GM06990 (cell line): ENCODE measurements around the gene TMEM253.

Source experiments
- DNase-seq: peaks from one replicate; pipeline ENCODE4 v3.0.0-alpha.2; 2011; ENCODE audit not compliant: insufficient read length; ENCODE audit errors: extremely low read depth
- H3K27me3 ChIP-seq: replicated peaks from 2 replicates; pipeline ENCODE4 v1.6.0; 2011; ENCODE audit warnings: low read length; ENCODE audit not compliant: control insufficient read depth, insufficient read depth
- H3K36me3 ChIP-seq: 2 replicates; pipeline ENCODE4 v1.5.1; 2011; ENCODE audit warnings: low read length; ENCODE audit not compliant: control insufficient read depth, insufficient read depth
- H3K4me3 ChIP-seq: replicated peaks from 2 replicates; pipeline ENCODE4 v1.5.1; 2011; ENCODE audit warnings: low read depth, mild to moderate bottlenecking, control low read depth, low read length
- TF ChIP-seq, protein P1 (sequence below): IDR thresholded peaks from 2 replicates; pipeline ENCODE4 v1.5.1; 2011; ENCODE audit warnings: low read length, control low read depth, mild to moderate bottlenecking, inconsistent platforms; ENCODE audit not compliant: insufficient read depth, poor library complexity, severe bottlenecking

Gene TMEM253

DNA sequence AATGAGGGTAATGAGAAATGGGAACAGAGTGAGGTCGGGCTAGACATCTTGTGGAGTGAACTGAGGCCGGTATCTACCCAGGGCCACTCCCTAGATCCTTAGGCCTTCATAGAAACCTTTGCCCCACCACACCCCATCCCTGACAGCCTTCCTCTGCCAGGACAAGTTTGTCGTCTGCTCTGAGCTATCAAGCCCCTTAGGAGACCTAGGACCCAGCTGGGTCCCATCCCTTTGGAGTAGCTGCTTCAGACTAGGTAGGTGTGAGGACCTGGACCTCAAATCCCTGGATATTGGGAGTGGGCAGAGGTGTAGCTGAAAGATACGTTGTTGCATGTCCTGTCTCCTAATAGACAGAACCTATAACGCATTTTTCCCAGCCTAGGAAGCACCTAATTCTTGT, at the start of gene TMEM253:
Gene TMEM253, plus strand, starts transcription at position 136 of the 400 bp plus-strand sequence. CDS start 278 bp downstream, outside the sequence.
- no peak for DNase-seq
- no peaks in the 10 kb centered on the region for H3K36me3 ChIP-seq
- no peak within 1 kb of the TSS for H3K4me3 ChIP-seq
- H3K27me3 ChIP-seq: no peaks in the 10 kb centered on the region
- TF ChIP-seq, protein P1, sequence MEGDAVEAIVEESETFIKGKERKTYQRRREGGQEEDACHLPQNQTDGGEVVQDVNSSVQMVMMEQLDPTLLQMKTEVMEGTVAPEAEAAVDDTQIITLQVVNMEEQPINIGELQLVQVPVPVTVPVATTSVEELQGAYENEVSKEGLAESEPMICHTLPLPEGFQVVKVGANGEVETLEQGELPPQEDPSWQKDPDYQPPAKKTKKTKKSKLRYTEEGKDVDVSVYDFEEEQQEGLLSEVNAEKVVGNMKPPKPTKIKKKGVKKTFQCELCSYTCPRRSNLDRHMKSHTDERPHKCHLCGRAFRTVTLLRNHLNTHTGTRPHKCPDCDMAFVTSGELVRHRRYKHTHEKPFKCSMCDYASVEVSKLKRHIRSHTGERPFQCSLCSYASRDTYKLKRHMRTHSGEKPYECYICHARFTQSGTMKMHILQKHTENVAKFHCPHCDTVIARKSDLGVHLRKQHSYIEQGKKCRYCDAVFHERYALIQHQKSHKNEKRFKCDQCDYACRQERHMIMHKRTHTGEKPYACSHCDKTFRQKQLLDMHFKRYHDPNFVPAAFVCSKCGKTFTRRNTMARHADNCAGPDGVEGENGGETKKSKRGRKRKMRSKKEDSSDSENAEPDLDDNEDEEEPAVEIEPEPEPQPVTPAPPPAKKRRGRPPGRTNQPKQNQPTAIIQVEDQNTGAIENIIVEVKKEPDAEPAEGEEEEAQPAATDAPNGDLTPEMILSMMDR: no peak

DNA sequence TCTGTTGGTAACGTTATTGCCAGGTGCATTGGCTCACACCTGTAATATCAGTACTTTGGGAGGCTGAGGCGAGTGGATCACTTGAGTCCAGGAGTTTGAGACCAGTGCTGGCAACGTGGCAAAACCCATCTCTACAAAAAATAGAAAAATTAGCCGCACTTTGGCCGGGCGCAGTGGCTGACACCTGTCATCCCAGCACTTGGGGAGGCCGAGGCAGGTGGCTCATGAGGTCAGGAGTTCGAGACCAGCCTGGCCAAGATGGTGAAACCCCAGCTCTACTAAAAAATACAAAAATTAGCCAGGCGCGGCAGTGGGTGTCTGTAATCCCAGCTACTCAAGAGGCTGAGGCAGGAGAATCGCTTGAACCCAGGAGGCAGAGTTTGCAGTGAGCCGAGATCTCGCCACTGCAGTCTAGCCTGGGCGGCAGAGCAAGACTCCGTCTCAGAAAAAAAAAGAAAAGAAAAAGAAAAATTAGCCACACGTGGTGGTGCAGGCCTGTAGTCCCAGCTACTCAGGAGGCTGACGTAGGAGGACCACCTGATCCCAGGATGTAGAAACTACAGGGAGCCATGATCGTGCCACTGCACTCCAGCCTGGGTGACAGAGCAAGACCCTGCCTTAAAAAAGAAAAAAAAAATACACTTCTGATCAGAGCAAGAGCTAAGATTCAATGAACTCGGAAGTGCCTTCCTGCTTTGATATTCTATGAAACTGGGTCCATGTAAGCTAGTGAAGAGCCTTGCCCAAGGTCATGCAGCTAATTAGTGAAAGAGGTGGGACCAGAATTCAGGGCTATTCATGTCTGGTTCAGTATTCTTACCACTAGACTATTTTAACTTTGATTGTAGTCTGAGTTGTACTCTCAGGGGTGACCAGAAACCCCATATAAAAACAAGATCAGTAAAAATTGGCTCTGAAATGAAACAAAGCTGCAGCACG, 47.4 kb upstream of the TMEM253 start:
- H3K4me3 ChIP-seq: no peak overlapping the region
- DNase-seq: no peak
- H3K27me3 ChIP-seq: no peaks in the 10 kb centered on the region
- TF ChIP-seq, protein P1: no peak
- H3K36me3 ChIP-seq: no peaks in the 10 kb centered on the region

DNA sequence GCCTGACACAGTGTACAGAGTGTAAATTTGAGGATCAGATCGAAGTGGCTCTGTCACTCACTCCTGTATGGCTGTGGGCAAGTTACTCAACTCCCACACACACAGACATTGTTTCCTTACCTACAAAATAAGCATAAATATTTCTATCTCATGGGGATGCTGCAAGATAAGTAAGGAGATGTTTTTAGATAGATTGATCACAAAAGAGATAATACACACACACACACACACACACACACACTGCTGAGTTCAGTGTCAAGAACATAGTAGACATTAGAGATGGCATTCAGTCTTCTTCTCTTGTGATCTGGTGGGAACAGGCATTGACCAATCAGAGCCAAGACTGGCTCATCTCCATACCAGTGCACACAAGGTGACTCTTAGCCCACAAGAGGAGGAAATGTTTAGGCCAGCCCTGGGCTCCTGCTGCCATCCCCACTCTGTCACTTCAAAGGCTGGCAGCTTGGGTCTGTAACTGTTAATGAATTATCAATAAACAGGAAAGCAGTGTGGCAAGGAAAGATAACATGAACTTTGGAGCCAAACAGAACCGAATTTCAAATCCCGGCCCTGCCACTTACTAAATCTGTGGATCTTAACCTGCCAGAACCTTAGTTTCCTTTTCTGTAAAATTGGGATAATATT, 46.6 kb upstream of the TMEM253 start:
- TF ChIP-seq, protein P1: no peak
- Histone ChIP-seq H3K4me3 (no peak overlapping the region), H3K36me3 (no peaks in the 10 kb centered on the region), H3K27me3 (no peaks in the 10 kb centered on the region)
- DNase-seq: no peak

DNA sequence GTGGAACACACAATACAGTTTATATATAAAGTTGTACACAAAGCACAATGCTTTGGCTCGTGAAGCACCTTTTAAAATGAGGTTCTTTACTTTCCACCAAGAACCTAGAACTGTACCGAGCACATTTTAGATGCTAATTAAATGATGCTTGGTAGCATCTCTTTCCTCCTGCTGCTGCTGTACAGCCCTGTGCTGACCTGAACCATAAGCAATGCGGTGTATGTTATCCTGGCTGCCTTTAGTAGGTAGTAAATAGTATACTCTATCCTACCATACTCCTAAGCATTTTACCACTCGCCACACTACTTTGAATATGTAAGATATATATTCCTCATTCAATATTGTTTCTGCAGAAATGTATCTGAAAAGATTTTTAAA, 46.1 kb upstream of the TMEM253 start:
- TF ChIP-seq, protein P1: no peak
- H3K36me3 ChIP-seq: no peaks in the 10 kb centered on the region
- H3K27me3 ChIP-seq: no peaks in the 10 kb centered on the region
- H3K4me3 ChIP-seq: no peak overlapping the region
- no peak for DNase-seq

DNA sequence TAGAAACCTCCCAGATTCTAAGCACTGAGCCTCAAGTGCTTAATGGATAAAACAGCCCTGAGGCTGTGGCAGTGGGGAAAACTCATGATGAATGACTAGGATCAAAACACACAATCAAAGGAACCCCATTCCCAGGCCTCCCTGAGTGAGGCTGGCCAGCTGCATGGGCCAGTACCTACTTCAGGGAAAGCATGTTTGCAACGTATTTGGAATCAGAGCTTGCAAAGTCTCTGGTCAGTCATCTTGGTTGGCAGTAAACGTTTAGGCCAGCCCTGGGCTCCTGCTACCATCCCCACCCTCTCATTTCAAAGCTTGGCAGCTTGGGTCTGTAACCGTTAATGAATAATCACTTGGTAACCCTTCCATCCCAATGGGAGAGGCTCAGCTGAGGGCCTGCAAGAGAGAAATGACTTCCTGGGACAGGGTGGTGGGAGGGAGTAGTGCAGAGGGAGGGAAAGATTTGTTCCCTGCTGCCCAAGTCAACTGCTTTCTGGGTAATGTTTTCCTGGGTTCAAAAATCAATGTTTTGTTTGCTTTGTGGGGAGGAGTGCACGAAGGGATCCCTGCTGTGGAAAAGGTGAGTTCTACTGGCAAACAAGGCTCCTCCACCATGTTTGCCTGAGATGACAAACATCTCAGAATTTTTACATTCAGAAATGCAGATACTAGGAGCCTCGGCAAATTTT, 45.3 kb upstream of the TMEM253 start:
- Histone ChIP-seq H3K4me3 (no peak overlapping the region), H3K27me3 (no peaks in the 10 kb centered on the region), H3K36me3 (no peaks in the 10 kb centered on the region)
- no peak for DNase-seq
- TF ChIP-seq, protein P1: no peak
